ENCODE measurements around the gene SMC5.
"Not testable (repeated sequence)": the region's sequence is repeated elsewhere in the genome, so short reads cannot be mapped to it uniquely, and the experiment has no call there.

Gene SMC5

DNA sequence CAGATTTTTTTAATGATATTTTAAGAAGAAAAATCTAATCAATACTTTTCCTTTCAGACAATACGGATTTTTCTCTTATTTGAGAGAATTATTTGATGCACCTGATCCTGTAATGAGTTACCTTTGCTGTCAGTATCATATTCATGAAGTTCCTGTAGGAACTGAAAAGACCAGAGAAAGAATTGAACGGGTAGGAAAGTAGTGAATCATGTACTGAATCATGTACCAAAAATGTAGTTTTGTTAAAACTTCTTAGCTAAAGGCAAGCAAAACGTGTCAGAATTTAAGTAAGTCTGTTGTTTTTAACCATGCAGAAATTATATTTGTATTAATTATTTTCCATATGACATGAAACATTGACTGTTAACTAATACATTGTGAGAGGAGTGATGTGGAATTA, 56.6 kb downstream of the SMC5 start:
- Histone ChIP-seq H3K9ac (ENCODE audit: insufficient read length, low read depth) (no peak overlapping the region), H3K9me3 (ENCODE audit: insufficient read depth, low read length) (no peaks in the 10 kb centered on the region), H3K4me3 (ENCODE audit: insufficient read length, low read depth) (no peak overlapping the region), H3K36me3 (ENCODE audit: insufficient read depth, insufficient read length, low read length) (peaks cover 77% of the 10 kb centered on the region), H3K27me3 (ENCODE audit: insufficient read depth, insufficient read length) (no peaks in the 10 kb centered on the region), H3K4me1 (ENCODE audit: insufficient read depth, insufficient read length) (no peaks in the 10 kb centered on the region)
- no peak for DNase-seq (ENCODE audit: low read depth, low spot score)
- TF ChIP-seq ZNF274 (IDR thresholded peaks at IDR 0.05; ENCODE audit: low read depth, low read length) (no peak), YY1 (IDR thresholded peaks at IDR 0.05; ENCODE audit: insufficient read depth, insufficient read length) (no peak), SUZ12 (IDR thresholded peaks at IDR 0.05; ENCODE audit: extremely low read depth, insufficient read depth, insufficient read length) (no peak)

DNA sequence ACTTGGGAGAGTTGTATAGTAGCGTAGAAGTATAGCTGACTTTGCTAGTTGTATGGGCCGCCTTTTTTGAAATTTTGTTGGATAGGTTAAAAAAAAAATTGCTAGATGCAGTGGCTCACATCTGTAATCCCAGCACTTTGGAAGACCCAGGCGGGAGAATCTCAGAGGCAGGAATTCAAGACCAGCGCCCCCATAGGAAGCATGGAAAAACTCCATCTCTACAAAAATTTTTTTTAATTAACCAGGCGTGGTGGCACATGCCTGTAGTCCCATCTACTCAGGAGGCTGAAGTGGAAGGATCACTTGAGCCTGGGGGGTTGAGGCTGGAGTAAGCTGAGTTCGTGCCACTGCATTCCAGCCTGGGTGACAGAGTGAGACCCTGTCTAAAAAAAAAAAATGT, 59.2 kb downstream of the SMC5 start:
- Histone ChIP-seq H3K36me3 (ENCODE audit: insufficient read depth, insufficient read length, low read length) (peaks cover 78% of the 10 kb centered on the region), H3K27me3 (ENCODE audit: insufficient read depth, insufficient read length) (no peaks in the 10 kb centered on the region)
- no peak for DNase-seq (ENCODE audit: low read depth, low spot score)

DNA sequence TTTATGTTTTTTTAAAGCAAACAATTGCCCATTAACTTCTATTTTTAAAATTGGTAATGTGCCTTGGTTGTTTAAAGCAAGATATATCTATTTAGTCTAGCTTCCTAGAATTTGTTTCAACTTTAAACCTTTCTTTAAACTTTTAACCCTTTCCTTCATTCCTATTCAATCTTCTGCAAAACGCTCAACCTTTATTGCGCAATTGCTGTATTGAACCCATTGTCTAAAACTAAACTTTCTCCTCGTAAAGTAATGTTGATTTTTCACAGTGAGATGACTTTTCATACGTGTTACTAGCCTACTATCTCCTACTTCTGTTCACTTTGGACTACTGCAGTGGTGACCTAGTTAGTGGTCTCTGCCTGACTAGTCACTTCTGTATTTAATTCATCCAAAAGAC, 63.3 kb downstream of the SMC5 start:
- Histone ChIP-seq H3K36me3 (ENCODE audit: insufficient read depth, insufficient read length, low read length) (peaks cover 88% of the 10 kb centered on the region), H3K27me3 (ENCODE audit: insufficient read depth, insufficient read length) (no peaks in the 10 kb centered on the region), H3K4me1 (ENCODE audit: insufficient read depth, insufficient read length) (no peaks in the 10 kb centered on the region), H3K9me3 (ENCODE audit: insufficient read depth, low read length) (peaks cover 17% of the 10 kb centered on the region), H3K4me3 (ENCODE audit: insufficient read length, low read depth) (no peak overlapping the region), H3K9ac (ENCODE audit: insufficient read length, low read depth) (no peak overlapping the region)
- TF ChIP-seq SUZ12 (IDR thresholded peaks at IDR 0.05; ENCODE audit: extremely low read depth, insufficient read depth, insufficient read length) (no peak), YY1 (IDR thresholded peaks at IDR 0.05; ENCODE audit: insufficient read depth, insufficient read length) (no peak), ZNF274 (IDR thresholded peaks at IDR 0.05; ENCODE audit: low read depth, low read length) (no peak)
- DNase-seq (ENCODE audit: low read depth, low spot score): no peak

More for the DNA sequence above, 59.2 kb downstream of the SMC5 start:
- Histone ChIP-seq H3K4me1 (ENCODE audit: insufficient read depth, insufficient read length) (no peaks in the 10 kb centered on the region), H3K9ac (ENCODE audit: insufficient read length, low read depth) (no peak overlapping the region), H3K9me3 (ENCODE audit: insufficient read depth, low read length) (no peaks in the 10 kb centered on the region), H3K4me3 (ENCODE audit: insufficient read length, low read depth) (no peak overlapping the region)
- no peak for TF ChIP-seq SUZ12 (IDR thresholded peaks at IDR 0.05; ENCODE audit: extremely low read depth, insufficient read depth, insufficient read length)
- no peak for TF ChIP-seq ZNF274 (IDR thresholded peaks at IDR 0.05; ENCODE audit: low read depth, low read length)
- no peak for TF ChIP-seq YY1 (IDR thresholded peaks at IDR 0.05; ENCODE audit: insufficient read depth, insufficient read length)

GRCh38 chr9:70324963-70325362, 66.2 kb downstream of the SMC5 start:
- no peak overlapping the region for H3K9ac ChIP-seq (ENCODE audit: insufficient read length, low read depth)
- no peaks in the 10 kb centered on the region for H3K27me3 ChIP-seq (ENCODE audit: insufficient read depth, insufficient read length)
- no peak for TF ChIP-seq SUZ12 (IDR thresholded peaks at IDR 0.05; ENCODE audit: extremely low read depth, insufficient read depth, insufficient read length)
- no peak for TF ChIP-seq YY1 (IDR thresholded peaks at IDR 0.05; ENCODE audit: insufficient read depth, insufficient read length)
- TF ChIP-seq ZNF274 (IDR thresholded peaks at IDR 0.05; ENCODE audit: low read depth, low read length): no peak
- H3K4me1 ChIP-seq (ENCODE audit: insufficient read depth, insufficient read length): no peaks in the 10 kb centered on the region
- peaks cover 94% of the 10 kb centered on the region for H3K36me3 ChIP-seq (ENCODE audit: insufficient read depth, insufficient read length, low read length)
- peaks cover 38% of the 10 kb centered on the region for H3K9me3 ChIP-seq (ENCODE audit: insufficient read depth, low read length)
- no peak for DNase-seq (ENCODE audit: low read depth, low spot score)
- H3K4me3 ChIP-seq (ENCODE audit: insufficient read length, low read depth): no peak overlapping the region

- not testable (repeated sequence) for DNase-seq (ENCODE audit: low read depth, low spot score); H3K27me3 ChIP-seq (ENCODE audit: insufficient read depth, insufficient read length); H3K9ac ChIP-seq (ENCODE audit: insufficient read length, low read depth); H3K4me1 ChIP-seq (ENCODE audit: insufficient read depth, insufficient read length); H3K4me3 ChIP-seq (ENCODE audit: insufficient read length, low read depth)
- Histone ChIP-seq H3K9me3 (ENCODE audit: insufficient read depth, low read length) (peaks cover 38% of the 10 kb centered on the region), H3K36me3 (ENCODE audit: insufficient read depth, insufficient read length, low read length) (peaks cover 92% of the 10 kb centered on the region)
These were observed 69.8 kb downstream of the SMC5 start for GRCh38 chr9:70328625-70329024.

GRCh38 chr9:70340572-70340971, 81.8 kb downstream of the SMC5 start:
- no peaks in the 10 kb centered on the region for H3K27me3 ChIP-seq (ENCODE audit: insufficient read depth, insufficient read length)
- H3K9ac ChIP-seq (ENCODE audit: insufficient read length, low read depth): no peak overlapping the region
- TF ChIP-seq SUZ12 (IDR thresholded peaks at IDR 0.05; ENCODE audit: extremely low read depth, insufficient read depth, insufficient read length): no peak
- TF ChIP-seq YY1 (IDR thresholded peaks at IDR 0.05; ENCODE audit: insufficient read depth, insufficient read length): no peak
- TF ChIP-seq ZNF274 (IDR thresholded peaks at IDR 0.05; ENCODE audit: low read depth, low read length): no peak
- no peaks in the 10 kb centered on the region for H3K4me1 ChIP-seq (ENCODE audit: insufficient read depth, insufficient read length)
- DNase-seq (ENCODE audit: low read depth, low spot score): no peak
- H3K4me3 ChIP-seq (ENCODE audit: insufficient read length, low read depth): no peak overlapping the region
- no peaks in the 10 kb centered on the region for H3K9me3 ChIP-seq (ENCODE audit: insufficient read depth, low read length)
- peaks cover 33% of the 10 kb centered on the region for H3K36me3 ChIP-seq (ENCODE audit: insufficient read depth, insufficient read length, low read length)

- peaks cover 66% of the 10 kb centered on the region for H3K36me3 ChIP-seq (ENCODE audit: insufficient read depth, insufficient read length, low read length)
- no peaks in the 10 kb centered on the region for H3K27me3 ChIP-seq (ENCODE audit: insufficient read depth, insufficient read length)
- DNase-seq (ENCODE audit: low read depth, low spot score): no peak
These were observed 88.3 kb downstream of the SMC5 start for GRCh38 chr9:70347046-70347445.

DNA sequence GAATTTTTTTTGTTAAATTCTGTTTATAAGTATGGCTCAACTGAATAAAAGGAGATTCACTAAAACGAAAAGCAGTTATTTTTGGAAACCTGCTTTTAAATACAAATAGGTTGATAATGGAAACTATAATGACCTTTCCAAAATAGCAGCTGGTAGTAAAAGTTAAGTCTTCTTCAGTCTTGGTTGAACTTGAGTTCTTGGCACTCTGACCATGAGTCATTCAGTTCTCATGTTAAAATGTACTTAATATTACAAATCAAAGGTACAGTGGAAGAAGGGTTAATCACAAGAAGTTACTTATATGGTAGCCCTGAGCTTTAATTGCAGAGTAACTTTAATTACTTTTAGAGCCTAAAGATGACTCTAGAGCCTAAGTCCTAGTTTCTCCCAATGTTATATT, 93.6 kb downstream of the SMC5 start:
- no peaks in the 10 kb centered on the region for H3K9me3 ChIP-seq (ENCODE audit: insufficient read depth, low read length)
- DNase-seq (ENCODE audit: low read depth, low spot score): no peak
- H3K9ac ChIP-seq (ENCODE audit: insufficient read length, low read depth): no peak overlapping the region
- no peaks in the 10 kb centered on the region for H3K27me3 ChIP-seq (ENCODE audit: insufficient read depth, insufficient read length)
- no peak overlapping the region for H3K4me3 ChIP-seq (ENCODE audit: insufficient read length, low read depth)
- no peak for TF ChIP-seq YY1 (IDR thresholded peaks at IDR 0.05; ENCODE audit: insufficient read depth, insufficient read length)
- TF ChIP-seq SUZ12 (IDR thresholded peaks at IDR 0.05; ENCODE audit: extremely low read depth, insufficient read depth, insufficient read length): no peak
- TF ChIP-seq ZNF274 (IDR thresholded peaks at IDR 0.05; ENCODE audit: low read depth, low read length): no peak
- H3K36me3 ChIP-seq (ENCODE audit: insufficient read depth, insufficient read length, low read length): peaks cover 60% of the 10 kb centered on the region
- H3K4me1 ChIP-seq (ENCODE audit: insufficient read depth, insufficient read length): no peaks in the 10 kb centered on the region

More at GRCh38 chr9:70347046-70347445, 88.3 kb downstream of the SMC5 start:
- TF ChIP-seq SUZ12 (IDR thresholded peaks at IDR 0.05; ENCODE audit: extremely low read depth, insufficient read depth, insufficient read length) (no peak), YY1 (IDR thresholded peaks at IDR 0.05; ENCODE audit: insufficient read depth, insufficient read length) (no peak)
- Histone ChIP-seq H3K4me1 (ENCODE audit: insufficient read depth, insufficient read length) (no peaks in the 10 kb centered on the region), H3K9ac (ENCODE audit: insufficient read length, low read depth) (no peak overlapping the region), H3K9me3 (ENCODE audit: insufficient read depth, low read length) (no peaks in the 10 kb centered on the region), H3K4me3 (ENCODE audit: insufficient read length, low read depth) (no peak overlapping the region)
